Measurements from ENCODE around the gene MROH7. TPM values are rescaled to one million over a fixed set of nuclear protein-coding genes. Genes with fewer than 3 reads are reported as not detected.

Gene MROH7
- total RNA-seq, 4 donors from 2014 or later: 2.0 to 5.7 (median 3.8) TPM

DNA sequence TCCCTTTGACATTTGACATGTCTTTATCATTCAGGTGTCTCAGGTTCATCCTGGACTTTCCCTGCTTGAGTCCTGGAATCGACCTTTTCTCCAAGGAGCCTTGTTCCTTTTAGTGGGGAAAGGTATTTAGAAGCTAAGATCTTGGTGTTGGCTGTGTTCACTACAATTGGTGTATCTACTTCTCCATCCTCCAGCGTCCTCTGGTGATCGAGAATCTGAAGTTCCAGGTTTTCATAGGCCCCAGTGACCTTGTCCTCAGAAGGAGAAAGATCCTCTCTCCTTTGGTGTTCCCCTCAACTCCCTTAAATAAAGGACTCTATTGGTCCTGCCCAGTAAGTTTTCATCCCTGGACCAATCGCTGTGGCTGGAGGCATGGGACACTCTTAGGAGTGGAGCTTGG is 22.1 kb downstream of the MROH7 start:
- H3K4me3 ChIP-seq: no peak overlapping the region
- no peak for DNase-seq (ENCODE audit: low spot score in 2 of 2)
- TF ChIP-seq CTCF (IDR thresholded peaks at IDR 0.05) (no peak), POLR2AphosphoS5 (IDR thresholded peaks at IDR 0.05) (no peak), POLR2A (IDR thresholded peaks at IDR 0.05) (no peak), EP300 (IDR thresholded peaks at IDR 0.05) (no peak)
- H3K36me3 ChIP-seq: no peaks in the 10 kb centered on the region
- peaks cover under 1% of the 10 kb centered on the region for H3K9me3 ChIP-seq
- no peaks in the 10 kb centered on the region for H3K4me1 ChIP-seq
- no peak overlapping the region for H3K27ac ChIP-seq
- WGBS: 86% methylated on average over 4 of the region's 4 CpGs
- H3K27me3 ChIP-seq: no peaks in the 10 kb centered on the region

DNA sequence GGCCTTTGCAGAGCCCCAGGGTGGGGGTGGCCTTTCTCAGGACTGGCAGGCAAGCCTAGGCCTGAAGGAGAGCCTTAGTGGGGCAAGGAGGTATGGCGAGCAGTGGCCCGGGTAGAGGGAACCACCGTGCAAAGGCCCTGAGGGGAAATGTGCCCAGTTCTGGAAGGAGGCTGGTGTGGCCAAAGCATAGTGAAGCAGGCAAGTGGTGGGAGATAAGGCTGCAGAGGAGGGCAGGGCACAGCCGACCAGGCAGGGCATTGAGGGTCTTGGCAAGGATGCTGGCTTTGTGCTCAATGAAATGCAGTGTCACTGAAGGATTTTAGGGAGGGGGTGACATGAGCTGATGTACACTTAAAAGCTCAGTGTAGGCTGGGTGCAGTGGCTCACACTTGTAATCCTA is 22.8 kb downstream of the MROH7 start:
- Histone ChIP-seq H3K27me3 (no peaks in the 10 kb centered on the region), H3K4me1 (no peaks in the 10 kb centered on the region), H3K4me3 (no peak overlapping the region), H3K9me3 (no peaks in the 10 kb centered on the region), H3K36me3 (no peaks in the 10 kb centered on the region), H3K27ac (no peak overlapping the region)
- DNase-seq (ENCODE audit: low spot score in 2 of 2): no peak
- no peak for TF ChIP-seq POLR2AphosphoS5 (IDR thresholded peaks at IDR 0.05)
- WGBS: 89% methylated on average over 4 of the region's 4 CpGs

DNA sequence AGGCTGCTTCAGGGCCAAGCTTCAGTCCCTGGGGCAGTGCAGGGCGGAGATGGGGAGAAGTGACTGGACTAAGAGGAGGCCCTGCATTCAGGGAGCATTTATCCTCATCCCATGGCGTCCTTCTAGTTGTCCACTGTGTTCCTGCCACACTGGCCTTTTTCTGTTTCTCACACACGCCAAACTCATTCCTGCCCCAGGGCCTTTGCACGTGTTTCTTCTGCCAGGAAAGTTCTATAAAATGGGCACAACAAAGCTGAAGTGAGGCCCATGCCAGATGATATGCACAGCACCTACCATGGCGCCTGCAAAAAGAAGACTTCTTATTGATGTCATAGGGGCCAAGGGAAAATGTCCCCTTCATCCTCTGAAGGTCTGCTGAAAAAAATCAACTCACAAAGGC is 24.3 kb downstream of the MROH7 start:
- no peaks in the 10 kb centered on the region for H3K36me3 ChIP-seq
- WGBS: 94% methylated on average over 5 of the region's 5 CpGs
- TF ChIP-seq EP300 (IDR thresholded peaks at IDR 0.05): no peak
- no peak for TF ChIP-seq POLR2AphosphoS5 (IDR thresholded peaks at IDR 0.05)
- no peak for TF ChIP-seq CTCF (IDR thresholded peaks at IDR 0.05)
- TF ChIP-seq POLR2A (IDR thresholded peaks at IDR 0.05): no peak
- no peaks in the 10 kb centered on the region for H3K27me3 ChIP-seq
- no peaks in the 10 kb centered on the region for H3K4me1 ChIP-seq
- H3K4me3 ChIP-seq: no peak overlapping the region
- no peak for DNase-seq (ENCODE audit: low spot score in 2 of 2)
- H3K27ac ChIP-seq: no peak overlapping the region
- H3K9me3 ChIP-seq: no peaks in the 10 kb centered on the region

- Histone ChIP-seq H3K9me3 (no peaks in the 10 kb centered on the region), H3K36me3 (no peaks in the 10 kb centered on the region), H3K4me3 (no peak overlapping the region), H3K27me3 (no peaks in the 10 kb centered on the region), H3K27ac (no peak overlapping the region), H3K4me1 (no peaks in the 10 kb centered on the region)
- 90% methylated on average over 6 of the region's 6 CpGs for WGBS
- no peak for TF ChIP-seq POLR2A (IDR thresholded peaks at IDR 0.05)
- TF ChIP-seq EP300 (IDR thresholded peaks at IDR 0.05): no peak
- no peak for TF ChIP-seq CTCF (IDR thresholded peaks at IDR 0.05)
- no peak for TF ChIP-seq POLR2AphosphoS5 (IDR thresholded peaks at IDR 0.05)
- DNase-seq (ENCODE audit: low spot score in 2 of 2): no peak
Measured at GRCh38 chr1:54666333-54666732, 24.7 kb downstream of the MROH7 start.

- Histone ChIP-seq H3K4me3 (no peak overlapping the region), H3K36me3 (no peaks in the 10 kb centered on the region), H3K27ac (no peak overlapping the region), H3K4me1 (no peaks in the 10 kb centered on the region), H3K27me3 (no peaks in the 10 kb centered on the region), H3K9me3 (no peaks in the 10 kb centered on the region)
- DNase-seq (ENCODE audit: low spot score in 2 of 2): no peak
- TF ChIP-seq CTCF (IDR thresholded peaks at IDR 0.05) (no peak), POLR2A (IDR thresholded peaks at IDR 0.05) (no peak), EP300 (IDR thresholded peaks at IDR 0.05) (no peak), POLR2AphosphoS5 (IDR thresholded peaks at IDR 0.05) (no peak)
- WGBS: 87% methylated on average over 2 of the region's 2 CpGs
Measured at GRCh38 chr1:54667797-54668196, 26.2 kb downstream of the MROH7 start.

GRCh38 chr1:54668567-54668966 is 27.0 kb downstream of the MROH7 start:
- Histone ChIP-seq H3K9me3 (no peaks in the 10 kb centered on the region), H3K36me3 (no peaks in the 10 kb centered on the region), H3K4me1 (no peaks in the 10 kb centered on the region), H3K27ac (no peak overlapping the region), H3K4me3 (no peak overlapping the region), H3K27me3 (no peaks in the 10 kb centered on the region)
- no peak for DNase-seq (ENCODE audit: low spot score in 2 of 2)
- TF ChIP-seq POLR2A (IDR thresholded peaks at IDR 0.05) (no peak), CTCF (IDR thresholded peaks at IDR 0.05) (no peak), POLR2AphosphoS5 (IDR thresholded peaks at IDR 0.05) (no peak), EP300 (IDR thresholded peaks at IDR 0.05) (no peak)
- 75% methylated on average over 2 of the region's 2 CpGs for WGBS
